ENCODE data around the gene C19orf38.
"Not testable (repeated sequence)": the region's sequence is repeated elsewhere in the genome, so short reads cannot be mapped to it uniquely, and the experiment has no call there.

C19orf38 gene

DNA sequence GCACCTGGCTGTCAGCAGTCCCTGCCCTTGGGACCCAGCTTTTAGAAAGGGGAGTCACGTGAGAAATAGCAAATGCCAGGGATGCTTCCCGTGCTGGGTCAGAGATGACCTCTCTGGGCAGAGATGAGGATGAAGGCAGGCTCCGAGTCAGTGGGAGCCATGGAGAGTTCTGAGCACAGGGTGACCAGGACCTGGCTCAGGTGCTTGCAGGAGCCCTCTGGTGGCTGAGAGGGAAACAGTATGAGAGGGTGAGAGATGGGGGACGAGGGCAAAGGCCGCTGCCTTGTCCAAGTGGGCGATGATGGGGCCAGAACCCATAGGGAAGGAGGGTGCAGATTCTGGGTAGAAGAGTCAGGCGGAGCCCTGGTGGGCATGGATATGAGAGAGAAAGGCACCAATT lies 28.0 kb upstream of the C19orf38 start:
- in situ Hi-C loops (cut with MboI; ENCODE audit: low sequenced_read_pairs) = no loop called here

DNA sequence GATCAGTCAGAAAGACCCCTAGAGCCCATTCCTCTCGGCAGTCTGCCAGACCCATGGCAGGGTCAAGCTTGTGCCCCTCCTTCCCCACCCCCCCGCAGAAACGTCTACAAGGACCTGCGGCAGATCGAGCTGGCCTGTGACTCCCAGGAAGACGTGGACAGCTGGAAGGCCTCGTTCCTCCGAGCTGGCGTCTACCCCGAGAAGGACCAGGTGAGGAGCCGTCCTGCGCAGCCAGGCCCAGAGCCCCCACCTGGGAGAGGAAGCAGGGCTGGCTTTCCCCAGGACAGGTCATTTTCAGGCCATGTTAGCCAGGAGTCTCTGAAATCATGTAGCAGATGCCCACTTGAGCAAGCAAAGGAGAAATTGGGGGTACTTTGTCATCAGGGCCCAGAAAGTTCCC lies 24.5 kb upstream of the C19orf38 start:
- in situ Hi-C loops (cut with MboI; ENCODE audit: low sequenced_read_pairs) = no loop called here

DNA sequence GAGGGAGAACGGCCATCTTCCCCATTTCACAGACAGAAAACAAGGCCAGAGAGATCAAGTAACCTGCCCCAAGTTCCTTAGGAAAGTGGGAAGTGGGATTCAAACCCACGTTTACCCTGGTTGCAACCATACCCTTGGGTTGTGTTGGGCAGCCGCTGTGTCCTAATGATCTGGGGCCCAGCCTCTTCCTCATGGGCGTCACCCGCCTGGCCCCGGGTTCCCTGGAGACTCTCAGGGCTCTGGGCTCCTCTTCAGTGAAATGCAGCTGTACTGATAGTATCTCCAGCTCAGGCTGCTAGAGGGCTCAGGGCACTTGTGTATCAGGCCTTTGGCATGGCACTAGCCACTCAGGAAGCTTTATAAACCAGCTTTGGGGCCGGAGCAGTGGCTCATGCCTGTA lies 22.0 kb upstream of the C19orf38 start:
- in situ Hi-C loops (cut with MboI; ENCODE audit: low sequenced_read_pairs) = no loop called here

DNA sequence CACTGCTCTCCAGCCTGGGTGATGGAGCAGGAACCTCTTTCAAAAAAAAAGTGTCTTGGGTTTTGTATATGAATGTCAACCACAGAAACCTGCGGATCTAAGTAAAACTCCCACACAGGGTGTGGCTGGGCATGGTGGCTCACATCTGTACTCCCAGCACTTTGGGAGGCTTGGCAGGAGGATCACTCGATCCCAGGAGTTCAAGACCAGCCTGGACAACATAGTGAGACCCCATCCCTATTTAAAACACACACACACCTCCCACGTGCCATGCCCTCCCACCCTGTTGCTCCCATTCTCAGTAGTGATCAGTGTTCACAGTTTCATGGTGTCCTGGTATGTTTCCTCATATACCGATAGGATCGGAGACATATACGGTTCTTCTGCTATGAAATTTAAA lies 21.4 kb upstream of the C19orf38 start:
- in situ Hi-C loops (cut with MboI; ENCODE audit: low sequenced_read_pairs) = no loop called here

DNA sequence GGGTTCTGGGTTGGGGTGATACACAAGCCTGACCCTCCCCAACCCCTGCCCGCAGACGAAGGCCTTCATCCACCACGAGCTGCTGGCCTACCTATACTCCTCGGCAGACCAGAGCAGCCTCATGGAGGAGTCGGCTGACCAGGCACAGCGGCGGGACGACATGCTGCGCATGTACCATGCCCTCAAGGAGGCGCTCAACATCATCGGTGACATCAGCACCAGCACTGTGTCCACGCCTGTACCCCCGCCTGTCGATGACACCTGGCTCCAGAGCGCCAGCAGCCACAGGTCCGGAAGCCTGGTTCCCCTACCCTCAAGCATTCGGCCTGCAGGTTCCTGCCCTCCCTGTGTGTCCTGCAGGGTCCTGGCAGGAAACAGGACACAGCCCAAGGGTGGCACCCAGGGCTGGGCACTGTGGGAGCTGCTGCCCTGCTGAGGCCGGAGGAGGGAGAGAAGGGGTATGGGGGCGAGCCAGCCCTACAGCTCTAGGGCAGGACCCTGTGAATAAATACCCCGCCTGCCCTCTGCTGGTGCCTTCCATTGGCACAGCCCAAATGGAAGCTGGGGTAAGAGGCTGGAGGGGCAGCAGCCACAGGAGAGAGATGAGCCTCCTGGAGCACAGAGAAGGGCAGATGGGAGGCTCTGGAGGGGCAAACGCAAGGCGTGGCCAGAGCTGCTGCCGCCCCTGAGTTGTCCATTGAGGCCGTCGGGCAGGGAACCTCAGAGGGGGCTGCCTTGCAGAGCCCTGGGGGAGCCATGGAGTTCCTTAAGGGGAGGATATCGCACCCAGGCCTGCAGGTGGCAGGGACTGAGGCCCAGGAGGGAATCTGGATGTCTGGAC lies 19.0 kb upstream of the C19orf38 start:
- in situ Hi-C loops (cut with MboI; ENCODE audit: low sequenced_read_pairs) = no loop called here

DNA sequence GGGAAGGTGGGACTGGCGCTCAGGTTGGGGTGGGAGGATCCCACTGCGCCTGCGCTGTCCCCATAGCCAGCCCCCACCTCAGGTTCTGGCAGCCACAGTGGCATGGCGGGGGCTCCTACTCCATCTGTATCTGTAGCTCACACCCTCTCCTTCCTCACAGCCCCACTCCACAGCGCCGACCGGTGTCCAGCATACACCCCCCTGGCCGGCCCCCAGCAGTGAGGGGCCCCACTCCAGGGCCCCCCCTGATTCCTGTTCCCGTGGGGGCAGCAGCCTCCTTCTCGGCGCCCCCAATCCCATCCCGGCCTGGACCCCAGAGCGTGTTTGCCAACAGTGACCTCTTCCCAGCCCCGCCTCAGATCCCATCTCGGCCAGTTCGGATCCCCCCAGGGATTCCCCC lies 18.2 kb upstream of the C19orf38 start:
- in situ Hi-C loops (cut with MboI; ENCODE audit: low sequenced_read_pairs) = no loop called here

DNA sequence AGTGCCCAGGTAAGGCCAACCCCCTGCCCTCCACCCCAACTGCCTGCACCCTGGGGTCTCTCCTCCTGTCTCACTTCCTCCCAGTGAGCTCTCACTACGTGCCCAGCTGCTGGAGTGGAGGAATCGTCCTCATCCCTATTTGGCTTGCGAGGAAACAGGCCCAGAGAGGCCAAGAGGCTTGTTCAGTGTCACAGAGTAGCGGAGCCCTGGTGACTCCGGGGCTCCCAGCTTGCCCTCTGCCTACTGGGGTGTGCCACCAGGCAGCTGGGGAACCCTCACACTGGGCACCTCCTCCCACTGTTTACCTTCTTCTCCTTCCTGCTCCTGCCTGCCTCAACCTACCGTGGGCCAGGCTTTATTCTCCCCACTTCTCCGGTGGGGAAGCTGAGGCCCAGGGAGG lies 17.8 kb upstream of the C19orf38 start:
- in situ Hi-C loops (cut with MboI; ENCODE audit: low sequenced_read_pairs) = no loop called here

DNA sequence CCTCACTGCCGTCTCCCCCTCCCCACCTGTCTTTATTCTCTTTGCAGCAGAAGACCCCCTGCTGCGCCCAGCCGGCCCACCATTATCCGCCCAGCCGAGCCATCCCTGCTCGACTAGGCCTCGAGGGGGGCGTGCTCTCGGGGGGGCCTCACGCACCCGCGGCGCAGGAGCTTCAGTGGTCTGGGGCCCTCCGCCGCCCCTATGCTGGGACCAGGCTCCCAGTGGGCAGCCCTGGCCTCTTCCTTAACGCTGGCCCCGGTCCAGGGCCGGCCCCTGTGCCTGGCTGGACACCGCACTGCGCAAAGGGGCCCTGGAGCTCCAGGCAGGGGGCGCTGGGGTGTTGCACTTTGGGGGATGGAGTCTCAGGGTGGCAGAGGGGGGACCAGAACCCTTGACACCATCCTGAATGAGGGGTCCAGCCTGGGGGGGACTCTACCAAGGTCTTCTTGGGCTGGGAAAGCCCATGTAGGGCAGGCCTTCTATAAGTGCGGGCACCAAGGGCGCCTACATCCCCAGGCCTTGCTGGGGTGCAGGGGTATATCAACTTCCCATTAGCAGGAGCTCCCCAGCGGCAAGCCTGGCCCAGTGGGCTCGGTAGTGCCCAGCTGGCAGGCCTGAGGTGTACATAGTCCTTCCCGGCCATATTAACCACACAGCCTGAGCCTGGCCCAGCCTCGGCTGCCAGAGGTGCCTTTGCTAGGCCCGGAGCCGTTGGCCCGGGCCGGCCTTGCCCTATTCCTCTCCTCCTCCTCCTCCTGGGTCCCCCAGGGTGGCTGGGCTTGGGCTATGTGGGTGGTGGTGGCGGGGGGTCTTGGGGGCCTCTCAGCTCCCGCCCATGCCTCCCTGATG lies 17.1 kb upstream of the C19orf38 start:
- in situ Hi-C loops (cut with MboI; ENCODE audit: low sequenced_read_pairs) = no loop called here

DNA sequence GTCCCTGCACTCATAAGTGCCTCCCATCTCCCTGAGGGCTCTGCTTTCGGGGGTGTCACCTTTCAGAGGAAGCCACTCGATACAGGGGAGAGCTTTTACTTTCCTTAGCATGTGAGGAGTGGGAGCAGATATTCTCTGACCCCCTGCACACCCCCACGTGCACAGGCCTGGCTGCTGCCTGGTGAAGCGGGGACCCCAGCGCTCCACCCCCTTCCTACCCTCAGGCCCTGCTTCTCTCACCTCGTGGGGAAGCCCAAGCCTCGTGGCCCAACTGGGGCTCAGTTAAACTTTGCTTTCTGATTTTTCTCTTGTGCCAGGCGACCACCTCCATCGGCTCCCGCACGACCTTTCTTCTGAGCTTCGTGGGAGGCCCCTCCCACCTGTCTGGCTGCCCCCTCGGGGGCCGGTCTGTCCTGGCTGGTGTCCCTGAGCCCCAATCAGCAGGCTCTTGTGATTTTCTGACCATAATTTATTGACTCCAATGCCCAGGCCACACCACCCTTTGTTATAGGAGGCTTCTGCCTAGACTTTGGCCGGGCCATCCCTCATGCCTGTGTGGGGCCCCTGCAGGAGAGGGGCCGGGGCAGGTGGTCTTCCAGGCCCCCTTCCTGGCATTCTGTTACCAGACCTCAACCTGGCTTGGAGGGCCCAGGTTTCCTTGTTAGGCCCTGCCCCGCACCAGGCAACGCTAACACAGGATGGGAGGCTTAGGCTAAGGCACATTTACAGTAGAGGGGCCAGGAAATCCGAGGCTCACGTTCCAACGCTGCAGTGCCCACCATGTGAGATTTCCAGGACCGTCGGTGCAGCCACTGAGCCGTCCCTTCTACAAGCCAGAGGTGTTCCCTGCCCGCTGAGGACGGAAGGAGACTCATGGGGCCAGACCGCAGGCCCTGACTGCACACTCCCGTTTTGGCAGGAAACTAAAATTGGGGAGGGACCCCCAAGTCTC lies 16.0 kb upstream of the C19orf38 start:
- in situ Hi-C loops (cut with MboI; ENCODE audit: low sequenced_read_pairs) = no loop called here

DNA sequence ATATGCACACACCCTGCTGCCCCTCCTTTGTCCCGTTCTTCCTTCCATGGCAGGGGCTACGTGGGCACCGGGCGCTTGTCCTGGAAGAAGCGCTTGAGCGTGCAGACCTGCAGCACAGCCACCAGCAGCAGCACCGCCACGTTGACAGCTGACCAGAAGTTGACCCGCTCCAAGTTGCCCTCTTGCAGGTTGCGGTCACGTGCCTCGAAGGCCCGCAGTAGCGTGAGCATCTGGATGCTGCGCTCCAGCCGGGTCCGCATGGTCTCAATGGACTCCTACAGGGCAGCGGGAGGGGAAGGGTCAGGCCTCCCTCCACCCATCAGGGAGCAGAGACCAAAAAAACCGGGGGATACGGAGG lies 15.3 kb upstream of the C19orf38 start:
- in situ Hi-C loops (cut with MboI; ENCODE audit: low sequenced_read_pairs) = no loop called here

DNA sequence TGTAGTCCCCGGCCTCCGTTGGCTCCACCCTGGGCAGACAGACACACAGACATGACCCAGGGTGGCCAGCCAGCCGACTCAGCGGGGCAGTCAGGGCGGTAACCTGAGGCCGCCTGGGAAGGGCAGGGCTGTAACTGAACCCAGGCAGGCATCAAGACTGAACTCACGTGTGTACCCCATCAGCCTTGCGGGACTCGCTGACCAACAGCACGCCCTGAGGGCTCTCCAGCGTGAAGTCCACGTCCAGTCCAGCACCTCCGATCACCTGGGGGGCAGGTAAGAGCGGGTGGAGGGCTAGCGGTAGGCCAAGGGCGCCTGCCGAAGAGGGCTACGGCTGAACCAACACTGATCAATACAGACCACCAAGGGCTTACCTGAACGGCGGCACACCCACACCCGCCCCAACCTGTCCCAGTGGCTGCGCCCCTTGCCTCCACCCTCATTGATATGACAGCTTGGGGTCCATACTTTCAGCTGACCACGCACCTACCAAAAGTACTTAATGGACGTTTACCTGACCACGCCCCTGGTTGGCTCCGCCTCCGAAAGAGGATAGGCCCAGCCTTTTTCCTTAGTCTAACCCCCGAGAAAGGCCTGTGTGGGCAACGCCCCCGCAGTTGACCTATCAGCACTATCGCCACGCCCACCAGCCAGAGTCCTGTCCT lies 13.0 kb upstream of the C19orf38 start:
- in situ Hi-C loops (cut with MboI; ENCODE audit: low sequenced_read_pairs) = no loop called here

DNA sequence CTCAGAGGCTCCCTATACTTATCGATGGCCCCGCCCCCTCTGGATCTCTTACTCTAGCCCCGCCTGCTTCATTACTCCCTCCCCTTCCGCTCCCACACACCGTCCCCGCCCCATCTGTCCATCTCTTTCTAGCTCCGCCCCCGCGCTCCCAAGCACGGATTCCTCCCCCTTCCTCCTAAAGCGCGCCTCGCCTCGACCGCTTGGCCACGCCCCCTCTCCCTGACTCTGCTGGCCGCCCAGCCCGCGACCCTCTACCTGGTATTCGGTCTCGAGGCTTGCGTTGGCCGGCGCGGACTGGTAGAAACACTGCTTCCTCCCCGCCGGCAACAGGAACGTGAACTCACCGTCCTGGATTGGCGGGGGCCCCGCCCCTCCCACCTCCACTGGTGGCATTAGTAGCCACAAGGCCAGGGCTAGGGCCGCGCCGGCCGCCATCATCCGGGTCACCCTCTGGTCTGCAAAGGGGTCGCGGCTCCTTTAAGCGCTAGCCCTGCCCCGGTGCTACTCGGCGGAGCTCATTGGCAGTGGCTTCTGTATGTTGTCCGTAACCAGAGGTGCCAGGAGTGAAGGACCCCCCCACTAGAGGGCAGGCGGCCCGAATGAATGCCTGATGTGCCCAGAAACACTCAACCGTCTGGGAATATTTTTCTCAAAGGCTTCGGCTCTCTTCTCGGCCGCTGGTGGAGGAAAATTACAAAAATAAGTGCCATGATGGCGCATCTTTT lies 12.3 kb upstream of the C19orf38 start, which contains the start of gene TMED1:
TMED1 (minus strand) TSS at position 459 of the 725 bp plus-strand sequence; CDS start at position 438, 21 bp downstream.
- in situ Hi-C loops (cut with MboI; ENCODE audit: low sequenced_read_pairs) = no loop called here

DNA sequence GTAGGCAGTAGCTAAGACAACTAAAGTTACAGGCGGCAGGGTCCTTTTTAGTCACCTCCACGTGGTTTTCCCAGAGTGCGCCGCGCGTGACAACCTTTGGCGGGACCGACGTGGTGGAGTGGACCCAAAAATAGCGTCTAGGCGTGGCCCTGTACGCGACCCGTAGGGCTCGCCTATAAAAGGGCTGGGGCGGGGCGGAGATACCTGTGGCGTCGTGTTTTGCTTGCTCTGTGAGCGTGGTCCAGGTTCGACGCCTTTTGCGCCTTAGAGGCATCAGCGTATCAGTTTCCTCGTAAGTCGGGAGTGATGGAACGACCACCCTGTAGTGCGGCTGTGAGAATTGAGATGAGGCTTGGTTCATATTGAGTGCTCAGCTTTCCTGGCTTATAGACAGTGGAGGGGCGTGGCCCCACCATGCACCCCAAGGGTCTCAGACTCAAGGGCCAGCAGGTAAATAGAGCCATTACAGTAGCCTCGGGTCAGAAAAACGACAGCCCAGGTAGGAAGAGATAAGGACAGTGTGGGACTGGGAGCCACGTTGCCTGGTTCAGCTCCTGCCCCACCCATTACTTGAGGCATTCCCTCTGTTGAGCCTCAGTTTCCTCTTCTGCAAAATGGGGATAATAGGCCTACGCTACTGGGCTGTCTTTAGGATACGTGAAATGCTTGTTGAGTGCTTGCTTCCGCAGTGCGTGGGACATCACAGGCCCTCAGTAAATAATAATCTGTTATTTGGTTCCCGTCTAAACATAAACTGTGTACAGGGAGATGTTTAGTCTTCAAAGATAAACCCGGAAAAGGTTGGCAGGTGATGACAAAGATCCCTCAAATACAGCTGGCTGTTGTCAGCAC lies 11.5 kb upstream of the C19orf38 start:
- in situ Hi-C loops (cut with MboI; ENCODE audit: low sequenced_read_pairs) = no loop called here

DNA sequence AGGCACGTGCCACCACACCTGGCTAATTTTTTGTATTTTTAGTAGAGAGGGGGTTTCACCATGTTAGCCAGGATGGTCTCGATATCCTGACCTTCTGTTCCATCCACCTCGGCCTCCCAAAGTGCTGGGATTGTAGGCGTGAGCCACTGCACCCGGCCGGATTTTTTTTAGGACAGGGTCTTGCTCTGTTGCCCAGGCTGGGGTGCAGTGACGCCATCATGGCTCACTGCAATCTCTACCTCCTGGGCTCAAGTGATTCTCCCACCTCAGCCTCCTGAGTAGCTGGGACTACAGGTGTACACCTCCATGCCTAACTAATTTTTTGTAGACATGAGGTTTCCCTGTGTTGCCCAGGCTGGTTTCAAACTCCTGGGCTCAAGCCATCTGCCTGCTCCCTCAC lies 10.6 kb upstream of the C19orf38 start:
- in situ Hi-C loops (cut with MboI; ENCODE audit: low sequenced_read_pairs) = not testable (repeated sequence)

DNA sequence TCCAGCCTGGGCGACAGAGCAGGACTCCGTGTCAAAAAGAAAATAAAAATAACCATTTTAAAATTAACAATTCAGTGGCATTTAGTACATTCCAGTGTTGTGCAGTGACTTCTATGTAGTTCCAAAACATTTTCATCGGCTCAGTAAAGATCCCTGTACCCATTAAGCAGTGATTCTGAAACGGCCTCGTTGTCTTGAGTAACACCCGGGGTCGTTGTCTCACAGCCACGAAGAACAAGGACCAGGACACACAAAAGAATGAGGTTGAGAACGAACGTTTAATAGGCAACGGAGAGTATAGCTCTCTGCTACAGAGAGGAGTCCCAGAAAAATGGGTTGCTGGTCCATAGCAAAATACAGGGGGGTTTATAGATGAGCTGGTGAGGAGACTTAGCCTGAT lies 9.8 kb upstream of the C19orf38 start:
- in situ Hi-C loops (cut with MboI; ENCODE audit: low sequenced_read_pairs) = no loop called here

DNA sequence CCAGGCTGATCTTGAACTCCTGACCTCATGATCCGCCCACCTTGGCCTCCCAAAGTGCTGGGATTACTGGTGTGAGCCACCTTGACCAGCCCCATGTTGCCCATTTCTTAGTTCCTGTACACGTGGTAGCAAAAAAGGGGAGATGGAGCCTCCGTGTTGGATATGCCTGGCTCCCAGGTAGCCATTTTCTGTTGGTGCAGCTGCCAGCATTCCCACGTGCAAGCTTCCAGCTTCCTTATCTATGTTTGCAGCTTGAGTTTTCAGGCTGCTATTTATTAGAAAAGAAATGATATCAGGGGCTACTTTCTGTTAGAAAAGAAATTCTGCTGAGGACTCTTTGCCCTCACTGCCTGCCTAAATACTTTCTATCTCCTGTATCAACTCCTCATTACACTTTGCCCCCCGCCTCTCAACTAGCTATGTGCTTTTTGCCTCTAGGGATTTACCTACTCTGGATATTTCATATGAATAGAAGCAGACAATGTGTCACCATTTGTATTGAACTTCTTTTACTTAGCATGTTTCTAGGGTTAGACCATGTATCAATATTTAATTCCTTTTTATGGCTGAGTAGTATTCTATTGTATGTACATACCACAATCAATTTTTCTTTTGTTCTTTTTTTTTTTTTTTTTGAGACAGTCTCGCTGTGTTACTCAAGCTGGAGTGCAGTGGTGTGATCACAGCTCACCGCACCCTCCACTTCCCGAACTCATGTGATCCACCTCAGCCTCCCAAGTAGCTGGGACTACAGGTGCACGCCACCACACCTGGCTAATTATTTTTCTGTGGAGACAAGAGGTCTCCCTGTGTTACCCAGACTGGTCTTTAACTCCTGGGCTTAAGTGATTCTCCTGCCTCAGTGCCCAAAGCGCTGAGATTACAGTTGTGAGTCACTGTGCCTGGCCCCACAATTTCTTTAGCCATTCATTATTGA lies 8.8 kb upstream of the C19orf38 start:
- in situ Hi-C loops (cut with MboI; ENCODE audit: low sequenced_read_pairs) = no loop called here

DNA sequence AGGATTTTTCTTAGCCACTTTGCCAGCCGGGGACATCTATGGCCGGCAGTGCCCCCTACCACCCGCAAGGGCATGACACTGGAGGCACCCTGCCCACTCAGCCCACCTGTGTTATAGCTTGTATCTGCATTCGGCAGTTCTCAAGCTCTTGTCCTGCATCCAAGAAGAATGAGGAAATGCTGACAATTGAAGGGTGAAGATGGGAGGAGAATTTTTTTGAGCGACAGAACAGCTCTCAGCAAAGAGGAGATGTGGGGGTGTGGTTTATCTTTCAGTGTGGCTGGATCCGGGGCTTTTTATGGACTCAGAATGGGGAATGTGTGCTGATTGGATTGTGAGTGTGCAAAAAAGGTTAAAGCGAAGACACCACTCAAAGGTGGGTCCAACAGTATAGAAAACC lies 5.4 kb upstream of the C19orf38 start:
- in situ Hi-C loops (cut with MboI; ENCODE audit: low sequenced_read_pairs) = no loop called here
